IMR-90 (cell line): ENCODE measurements around the gene SLC25A38.

Experiments used
- CEBPB ChIP-seq: IDR thresholded peaks from 2 replicates; pipeline ENCODE4 v1.6.1; 2012; ENCODE audit warnings: low read depth, low read length, improper control_type of control experiment
- POLR2A ChIP-seq: IDR thresholded peaks from 2 replicates; pipeline ENCODE4 v1.6.1; 2012; ENCODE audit warnings: mild to moderate bottlenecking, low read depth, low read length
- RFX5 ChIP-seq: IDR thresholded peaks from 2 replicates; pipeline ENCODE4 v1.8.0; 2012; ENCODE audit warnings: low read depth, mild to moderate bottlenecking, low read length, moderate library complexity
- TF ChIP-seq, protein P1 (sequence below): conservative IDR thresholded peaks from 2 replicates; pipeline ENCODE4 v1.5.1; 2012; ENCODE audit warnings: mild to moderate bottlenecking, low read depth, low read length, improper control_type of control experiment

- TF ChIP-seq, protein P1, sequence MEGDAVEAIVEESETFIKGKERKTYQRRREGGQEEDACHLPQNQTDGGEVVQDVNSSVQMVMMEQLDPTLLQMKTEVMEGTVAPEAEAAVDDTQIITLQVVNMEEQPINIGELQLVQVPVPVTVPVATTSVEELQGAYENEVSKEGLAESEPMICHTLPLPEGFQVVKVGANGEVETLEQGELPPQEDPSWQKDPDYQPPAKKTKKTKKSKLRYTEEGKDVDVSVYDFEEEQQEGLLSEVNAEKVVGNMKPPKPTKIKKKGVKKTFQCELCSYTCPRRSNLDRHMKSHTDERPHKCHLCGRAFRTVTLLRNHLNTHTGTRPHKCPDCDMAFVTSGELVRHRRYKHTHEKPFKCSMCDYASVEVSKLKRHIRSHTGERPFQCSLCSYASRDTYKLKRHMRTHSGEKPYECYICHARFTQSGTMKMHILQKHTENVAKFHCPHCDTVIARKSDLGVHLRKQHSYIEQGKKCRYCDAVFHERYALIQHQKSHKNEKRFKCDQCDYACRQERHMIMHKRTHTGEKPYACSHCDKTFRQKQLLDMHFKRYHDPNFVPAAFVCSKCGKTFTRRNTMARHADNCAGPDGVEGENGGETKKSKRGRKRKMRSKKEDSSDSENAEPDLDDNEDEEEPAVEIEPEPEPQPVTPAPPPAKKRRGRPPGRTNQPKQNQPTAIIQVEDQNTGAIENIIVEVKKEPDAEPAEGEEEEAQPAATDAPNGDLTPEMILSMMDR = no peak
- TF ChIP-seq RFX5 = no peak
- TF ChIP-seq CEBPB = no peak
- TF ChIP-seq POLR2A = no peak
Measured at GRCh38 chr3:39390181-39390580, 7.0 kb downstream of the SLC25A38 start.
